ENCODE data around the gene MEF2D.
A peak's percentile ranks its signal among the peaks of the same experiment; 100 is the strongest.

The MEF2D gene

GRCh38 chr1:156423422-156424352 lies 76.9 kb downstream of the MEF2D start:
- no peak for DNase-seq

GRCh38 chr1:156422602-156423091 lies 77.9 kb downstream of the MEF2D start:
- DNase-seq: no peak

GRCh38 chr1:156421939-156422601 lies 78.5 kb downstream of the MEF2D start:
- DNase-seq: no peak

- peak; percentile 32 for DNase-seq
These were observed 79.3 kb downstream of the MEF2D start for GRCh38 chr1:156421062-156421938.

GRCh38 chr1:156420205-156421061 lies 80.1 kb downstream of the MEF2D start:
- no peak for DNase-seq

GRCh38 chr1:156419854-156420204 lies 80.7 kb downstream of the MEF2D start:
- DNase-seq: peak; percentile 29

- no peak for DNase-seq
These were observed 82.0 kb downstream of the MEF2D start for GRCh38 chr1:156418416-156419070.

GRCh38 chr1:156417401-156418020 lies 83.1 kb downstream of the MEF2D start:
- no peak for DNase-seq

GRCh38 chr1:156416993-156417392 lies 83.6 kb downstream of the MEF2D start:
- DNase-seq: no peak

- DNase-seq: no peak
These were observed 86.0 kb downstream of the MEF2D start for GRCh38 chr1:156414461-156415064.
